Measurements from ENCODE around the gene PLCH1.

DNA sequence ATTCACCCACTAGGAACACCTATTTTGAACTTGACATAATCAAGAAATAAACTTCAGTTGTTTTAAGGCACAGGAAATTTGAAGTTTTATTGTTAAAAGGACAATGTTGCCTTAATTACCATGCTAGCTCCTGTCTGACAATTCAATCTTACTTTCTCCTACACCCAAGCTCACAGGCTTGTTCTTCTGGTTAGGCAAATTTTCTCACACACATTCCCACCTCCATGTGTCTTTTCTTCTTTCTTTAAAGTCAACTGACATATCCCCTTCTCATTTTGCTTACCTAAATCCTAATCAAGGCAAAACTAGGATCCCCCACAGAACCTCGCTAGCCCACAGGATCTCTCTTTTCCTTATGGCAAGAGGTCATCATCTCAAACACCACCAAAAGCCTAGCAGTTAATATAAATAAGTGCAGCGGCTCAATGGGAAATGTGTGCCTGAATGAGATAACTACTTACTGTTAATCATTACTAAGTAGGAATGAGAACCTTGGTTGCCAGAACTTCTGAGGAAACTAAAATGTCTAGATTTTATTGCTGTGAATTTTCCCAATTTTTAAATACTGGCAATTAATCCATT, 189.3 kb downstream of the PLCH1 start:
- no peak for TF ChIP-seq POLR2A (IDR thresholded peaks at IDR 0.05)
- TF ChIP-seq, protein P1, sequence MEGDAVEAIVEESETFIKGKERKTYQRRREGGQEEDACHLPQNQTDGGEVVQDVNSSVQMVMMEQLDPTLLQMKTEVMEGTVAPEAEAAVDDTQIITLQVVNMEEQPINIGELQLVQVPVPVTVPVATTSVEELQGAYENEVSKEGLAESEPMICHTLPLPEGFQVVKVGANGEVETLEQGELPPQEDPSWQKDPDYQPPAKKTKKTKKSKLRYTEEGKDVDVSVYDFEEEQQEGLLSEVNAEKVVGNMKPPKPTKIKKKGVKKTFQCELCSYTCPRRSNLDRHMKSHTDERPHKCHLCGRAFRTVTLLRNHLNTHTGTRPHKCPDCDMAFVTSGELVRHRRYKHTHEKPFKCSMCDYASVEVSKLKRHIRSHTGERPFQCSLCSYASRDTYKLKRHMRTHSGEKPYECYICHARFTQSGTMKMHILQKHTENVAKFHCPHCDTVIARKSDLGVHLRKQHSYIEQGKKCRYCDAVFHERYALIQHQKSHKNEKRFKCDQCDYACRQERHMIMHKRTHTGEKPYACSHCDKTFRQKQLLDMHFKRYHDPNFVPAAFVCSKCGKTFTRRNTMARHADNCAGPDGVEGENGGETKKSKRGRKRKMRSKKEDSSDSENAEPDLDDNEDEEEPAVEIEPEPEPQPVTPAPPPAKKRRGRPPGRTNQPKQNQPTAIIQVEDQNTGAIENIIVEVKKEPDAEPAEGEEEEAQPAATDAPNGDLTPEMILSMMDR (IDR thresholded peaks at IDR 0.05) = no peak
- TF ChIP-seq EP300 (IDR thresholded peaks at IDR 0.05) = no peak
- no peak for TF ChIP-seq POLR2AphosphoS5 (IDR thresholded peaks at IDR 0.05)
